Esophagus squamous epithelium (tissue), 5 donors: Measurements from ENCODE around the gene ABLIM3. TPM values are rescaled to one million over a fixed set of nuclear protein-coding genes. Genes with fewer than 3 reads are reported as not detected.

Source experiments
- DNase-seq: peaks from one replicate; lab custom pipeline; 2025; lab: John Stamatoyannopoulos, UW
- H3K27ac ChIP-seq, 4 donors: fragments of 200-600 bp; sonication (generic); one replicate each; pipeline ENCODE4 v1.5.1; 2016 to 2019; ENCODE audit warnings: mild to moderate bottlenecking in 1 of 4
- H3K27me3 ChIP-seq, 4 donors: fragments of 200-600 bp; sonication (generic); 1 replicate in 3 of 4; 2 replicates in 1 of 4; pipeline versions ENCODE4 v1.5.1 to v1.6.0; 2017 to 2021; ENCODE audit warnings: antibody characterized with exemption in 1 of 4
- H3K36me3 ChIP-seq, 3 donors: fragments of 200-600 bp; sonication (generic); one replicate each; pipeline ENCODE4 v1.5.1; 2016 to 2019
- H3K4me1 ChIP-seq, 3 donors: fragments of 200-600 bp; sonication (generic); one replicate each; pipeline ENCODE4 v1.5.1; 2017 to 2019
- H3K4me3 ChIP-seq, 4 donors: fragments of 200-600 bp; sonication (generic); 1 replicate in 3 of 4; 2 replicates in 1 of 4; pipeline ENCODE4 v1.5.1; 2016 to 2019; ENCODE audit warnings: mild to moderate bottlenecking in 2 of 4, moderate library complexity in 1 of 4
- H3K9me3 ChIP-seq, 3 donors: fragments of 200-600 bp; sonication (generic); one replicate each; pipeline ENCODE4 v1.5.1; 2016 to 2019
- POLR2A ChIP-seq, 4 donors: fragments of 450-650 bp; IDR thresholded peaks; one replicate each; pipeline ENCODE4 v1.6.1; 2017; ENCODE audit warnings: antibody characterized with exemption in 4 of 4, mild to moderate bottlenecking in 4 of 4, moderate library complexity in 3 of 4
- WGBS, 2 donors: methylation state at CpG; one replicate each; pipeline ENCODE4 v1.1.5; 2018; 5-methylcytosine and 5-hydroxymethylcytosine counted together
- intact Hi-C: fragments of 100-400 bp; cut with DNase I; formaldehyde crosslinking; loops from one replicate; pipeline ENCODE4 v1.15.0; 2022
- total RNA-seq, 4 donors: library from RNA; depleted of rRNA; stranded (reverse); fragments of >200 nt; gene quantifications; one replicate each; pipeline ENCODE4 v1.1.0, GENCODE V29; 2016
- TF ChIP-seq, protein P1 (sequence below), 6 experiments: fragments of 450-650 bp in 4 of 6; fragments of 200-600 bp in 2 of 6; sonication (generic) in 2 of 6; IDR thresholded peaks; one replicate each; pipeline ENCODE4 v1.5.1; 2016 to 2019; ENCODE audit warnings: antibody characterized with exemption in 6 of 6, mild to moderate bottlenecking in 4 of 6, moderate library complexity in 4 of 6
- donor health status: DM: yes; HTN: yes; CAD: no.

The ABLIM3 gene
- total RNA-seq, 4 donors from 2014 or later = 10.6 to 47.7 (median 27.1) TPM

DNA sequence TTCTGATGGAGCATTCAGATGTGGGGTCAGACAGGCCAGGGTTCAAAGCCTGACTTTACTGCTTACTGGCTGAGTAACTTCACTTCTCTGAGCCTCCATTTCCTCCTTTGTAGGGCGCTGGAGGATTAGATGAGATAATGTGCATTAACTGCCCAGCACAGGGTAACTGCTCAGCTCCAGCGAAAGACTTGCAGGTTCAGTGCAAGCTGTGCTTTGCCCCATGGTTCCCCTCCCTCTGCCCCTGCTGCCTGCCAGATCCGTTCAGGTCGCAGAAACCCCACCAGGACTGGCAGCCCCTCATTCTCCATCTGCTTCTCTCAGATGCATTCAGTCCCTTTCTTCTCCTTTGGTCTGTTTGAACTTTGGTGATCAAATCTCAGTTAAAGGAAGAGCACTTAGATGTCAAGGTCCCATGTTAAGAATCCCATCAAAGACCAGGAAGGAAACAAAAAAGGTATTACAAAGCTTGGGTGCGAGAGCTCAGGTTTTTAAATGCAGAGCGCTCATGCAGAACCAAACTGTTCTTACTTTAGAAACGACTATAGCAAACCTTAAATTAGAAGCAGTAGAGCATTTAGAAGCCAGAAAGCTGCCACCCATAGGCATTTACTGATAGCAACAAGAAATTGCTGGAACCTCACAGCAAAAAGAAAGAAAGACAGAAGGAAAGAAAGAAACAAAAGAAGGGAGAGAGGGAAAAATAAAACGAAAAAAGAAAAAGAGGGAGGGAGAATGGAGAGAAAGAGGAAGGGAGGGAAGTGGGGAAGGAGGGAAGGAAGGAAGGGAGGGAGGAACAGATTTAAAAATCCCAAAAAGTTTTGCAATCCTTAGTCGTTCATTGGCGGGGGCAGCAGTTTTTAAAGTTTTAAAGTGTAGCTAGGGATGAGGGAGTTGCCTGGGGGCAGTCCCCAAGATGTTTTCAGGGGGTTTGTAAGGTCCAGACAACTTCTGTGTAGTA, 153.9 kb downstream of the ABLIM3 start:
- Histone ChIP-seq H3K36me3 (no peaks in the 10 kb centered on the region), H3K4me3 (no peak overlapping the region), H3K9me3 (no peaks in the 10 kb centered on the region), H3K27ac (no peak overlapping the region), H3K4me1 (peaks cover 0 to 52% (median 18%) of the 10 kb centered on the region in 3 donors), H3K27me3 (no peaks in the 10 kb centered on the region)
- no peak for DNase-seq
- TF ChIP-seq POLR2A (IDR thresholded peaks at IDR 0.05) = no peak
- TF ChIP-seq, protein P1, sequence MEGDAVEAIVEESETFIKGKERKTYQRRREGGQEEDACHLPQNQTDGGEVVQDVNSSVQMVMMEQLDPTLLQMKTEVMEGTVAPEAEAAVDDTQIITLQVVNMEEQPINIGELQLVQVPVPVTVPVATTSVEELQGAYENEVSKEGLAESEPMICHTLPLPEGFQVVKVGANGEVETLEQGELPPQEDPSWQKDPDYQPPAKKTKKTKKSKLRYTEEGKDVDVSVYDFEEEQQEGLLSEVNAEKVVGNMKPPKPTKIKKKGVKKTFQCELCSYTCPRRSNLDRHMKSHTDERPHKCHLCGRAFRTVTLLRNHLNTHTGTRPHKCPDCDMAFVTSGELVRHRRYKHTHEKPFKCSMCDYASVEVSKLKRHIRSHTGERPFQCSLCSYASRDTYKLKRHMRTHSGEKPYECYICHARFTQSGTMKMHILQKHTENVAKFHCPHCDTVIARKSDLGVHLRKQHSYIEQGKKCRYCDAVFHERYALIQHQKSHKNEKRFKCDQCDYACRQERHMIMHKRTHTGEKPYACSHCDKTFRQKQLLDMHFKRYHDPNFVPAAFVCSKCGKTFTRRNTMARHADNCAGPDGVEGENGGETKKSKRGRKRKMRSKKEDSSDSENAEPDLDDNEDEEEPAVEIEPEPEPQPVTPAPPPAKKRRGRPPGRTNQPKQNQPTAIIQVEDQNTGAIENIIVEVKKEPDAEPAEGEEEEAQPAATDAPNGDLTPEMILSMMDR (IDR thresholded peaks at IDR 0.05) = no peak
- 48 to 49% methylated on average over 6 to 8 of the region's 10 CpGs for WGBS, 2 donors
- intact Hi-C loops = no loop called here

DNA sequence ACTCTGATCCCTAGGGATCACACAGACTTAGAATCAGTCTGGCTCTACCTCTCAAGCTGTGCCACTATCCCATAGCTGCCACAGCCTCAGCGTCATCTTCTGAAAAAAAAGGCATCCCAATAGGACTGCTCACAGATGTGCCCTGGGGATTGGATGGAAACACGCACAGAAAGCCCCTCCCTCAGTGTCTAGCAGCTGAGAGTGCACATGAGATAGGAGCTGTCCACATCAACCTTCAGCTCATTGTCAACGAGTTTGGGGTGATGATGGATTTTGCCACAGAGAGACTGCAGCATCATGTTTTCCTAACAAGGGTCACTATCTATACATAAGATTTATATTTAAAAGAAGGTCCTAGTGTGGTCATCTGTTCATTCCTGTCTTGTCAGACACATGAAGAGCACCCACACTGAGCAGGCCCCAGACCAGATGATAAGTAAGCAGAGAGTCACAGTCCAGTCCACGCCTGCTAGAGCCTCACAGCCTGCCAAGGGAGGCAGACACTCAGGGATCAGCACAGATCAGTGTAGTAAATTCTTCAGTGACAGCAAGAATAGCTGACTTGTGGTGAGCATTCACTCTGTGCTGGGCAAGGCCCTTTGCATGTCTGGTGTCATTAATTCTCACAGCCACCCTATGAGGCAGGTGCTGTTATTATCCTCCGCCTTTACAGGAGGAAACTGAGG, 156.2 kb downstream of the ABLIM3 start:
- Histone ChIP-seq H3K36me3 (peaks cover 0 to 12% (median 0%) of the 10 kb centered on the region in 3 donors), H3K4me1 (peaks cover 0 to 58% (median 18%) of the 10 kb centered on the region in 3 donors), H3K27ac (peak overlapping the region in 1 of 4 donors; percentile 21), H3K27me3 (no peaks in the 10 kb centered on the region), H3K9me3 (no peaks in the 10 kb centered on the region), H3K4me3 (no peak overlapping the region)
- TF ChIP-seq POLR2A (IDR thresholded peaks at IDR 0.05) = no peak
- TF ChIP-seq, protein P1 (IDR thresholded peaks at IDR 0.05) = no peak
- intact Hi-C loops = no loop called here
- no peak for DNase-seq
- 80 to 89% methylated on average over 2 to 4 of the region's 5 CpGs for whole genome bisulfite sequencing, 2 donors

DNA sequence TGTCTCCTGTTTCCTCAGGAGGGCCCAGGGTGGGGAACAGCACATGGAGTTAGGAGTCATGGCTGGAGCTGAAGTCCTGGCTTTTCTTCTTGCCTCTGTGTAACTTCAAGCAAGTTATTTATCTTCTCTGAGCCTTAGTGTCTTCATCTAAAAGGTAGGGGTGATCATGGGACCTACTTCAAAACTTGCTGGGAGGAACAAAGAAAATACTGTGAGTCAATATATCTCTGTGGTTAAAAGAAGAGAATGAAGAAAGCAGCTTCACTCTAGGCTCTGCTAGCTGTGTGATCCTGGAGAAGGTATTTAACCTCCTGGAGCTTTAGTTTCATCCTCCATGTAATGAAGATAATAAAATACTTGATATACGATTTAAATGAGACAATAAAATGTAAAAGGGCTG, 156.9 kb downstream of the ABLIM3 start:
- no peaks in the 10 kb centered on the region for H3K9me3 ChIP-seq
- 79 to 91% methylated on average over 1 of the region's 1 CpG for WGBS, 2 donors

DNA sequence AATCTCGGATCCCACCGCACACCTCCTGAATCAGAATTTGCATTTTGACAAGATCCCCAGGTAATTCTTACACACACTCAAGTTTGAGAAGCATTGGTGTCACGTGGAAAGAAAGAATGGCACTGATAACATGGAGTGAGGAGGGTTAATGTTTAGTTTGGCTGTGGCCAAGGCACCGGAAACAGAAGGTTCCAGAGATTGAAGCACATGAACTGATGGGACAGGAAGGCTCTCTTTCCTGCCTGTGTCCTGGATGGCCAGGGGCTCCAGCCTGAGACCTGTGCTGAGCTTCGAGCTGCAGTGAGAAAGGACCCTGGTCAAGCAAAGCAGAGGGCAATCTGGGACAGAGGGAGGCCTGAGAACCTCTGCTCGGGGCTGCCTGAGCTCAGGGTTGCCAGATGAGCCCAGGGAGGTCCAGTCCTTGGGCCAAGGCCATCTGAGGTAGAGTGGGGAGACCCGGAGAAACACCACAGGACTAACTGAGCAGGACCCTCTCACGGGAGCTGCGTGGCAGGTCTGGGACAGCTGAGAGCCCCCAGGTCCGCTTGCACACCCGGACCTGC, 157.6 kb downstream of the ABLIM3 start:
- no peak for DNase-seq
- Histone ChIP-seq H3K4me3 (no peak overlapping the region), H3K27me3 (no peaks in the 10 kb centered on the region), H3K27ac (peak overlapping the region in 3 of 4 donors; percentile 34 to 78 (median 68)), H3K4me1 (peaks cover 0 to 58% (median 18%) of the 10 kb centered on the region in 3 donors), H3K9me3 (no peaks in the 10 kb centered on the region), H3K36me3 (peaks cover 0 to 15% (median 0%) of the 10 kb centered on the region in 3 donors)
- TF ChIP-seq, protein P1 (IDR thresholded peaks at IDR 0.05) = no peak
- TF ChIP-seq POLR2A (IDR thresholded peaks at IDR 0.05) = no peak
- intact Hi-C loops = no loop called here
- 62 to 66% methylated on average over 5 to 6 of the region's 11 CpGs for WGBS, 2 donors

More for the DNA sequence above, 156.9 kb downstream of the ABLIM3 start:
- no peak for DNase-seq
- H3K4me1 ChIP-seq = peaks cover 0 to 58% (median 18%) of the 10 kb centered on the region in 3 donors
- TF ChIP-seq, protein P1 (IDR thresholded peaks at IDR 0.05) = no peak
- TF ChIP-seq POLR2A (IDR thresholded peaks at IDR 0.05) = no peak
- peak overlapping the region in 1 of 4 donors; percentile 9 for H3K27ac ChIP-seq
- intact Hi-C loops = no loop called here
- H3K27me3 ChIP-seq = no peaks in the 10 kb centered on the region
- no peak overlapping the region for H3K4me3 ChIP-seq
- peaks cover 0 to 15% (median 0%) of the 10 kb centered on the region in 3 donors for H3K36me3 ChIP-seq
